Suppressor macrophage (primary cell): Measurements from ENCODE around the gene MRC1.

Experiments used
- DNase-seq, 4 experiments: peaks; one replicate each; pipeline ENCODE4 v3.0.0-alpha.2; 2020 to 2022
- total RNA-seq, 17 experiments: gene quantifications; one replicate each; lab custom pipeline; 2026; ENCODE audit warnings: mixed read lengths in 6 of 17, inconsistent platforms in 3 of 17; lab: John Stamatoyannopoulos, UW

MRC1 gene
- 202 to 873 (median 459) reads per million in 17 experiments for total RNA-seq

DNA sequence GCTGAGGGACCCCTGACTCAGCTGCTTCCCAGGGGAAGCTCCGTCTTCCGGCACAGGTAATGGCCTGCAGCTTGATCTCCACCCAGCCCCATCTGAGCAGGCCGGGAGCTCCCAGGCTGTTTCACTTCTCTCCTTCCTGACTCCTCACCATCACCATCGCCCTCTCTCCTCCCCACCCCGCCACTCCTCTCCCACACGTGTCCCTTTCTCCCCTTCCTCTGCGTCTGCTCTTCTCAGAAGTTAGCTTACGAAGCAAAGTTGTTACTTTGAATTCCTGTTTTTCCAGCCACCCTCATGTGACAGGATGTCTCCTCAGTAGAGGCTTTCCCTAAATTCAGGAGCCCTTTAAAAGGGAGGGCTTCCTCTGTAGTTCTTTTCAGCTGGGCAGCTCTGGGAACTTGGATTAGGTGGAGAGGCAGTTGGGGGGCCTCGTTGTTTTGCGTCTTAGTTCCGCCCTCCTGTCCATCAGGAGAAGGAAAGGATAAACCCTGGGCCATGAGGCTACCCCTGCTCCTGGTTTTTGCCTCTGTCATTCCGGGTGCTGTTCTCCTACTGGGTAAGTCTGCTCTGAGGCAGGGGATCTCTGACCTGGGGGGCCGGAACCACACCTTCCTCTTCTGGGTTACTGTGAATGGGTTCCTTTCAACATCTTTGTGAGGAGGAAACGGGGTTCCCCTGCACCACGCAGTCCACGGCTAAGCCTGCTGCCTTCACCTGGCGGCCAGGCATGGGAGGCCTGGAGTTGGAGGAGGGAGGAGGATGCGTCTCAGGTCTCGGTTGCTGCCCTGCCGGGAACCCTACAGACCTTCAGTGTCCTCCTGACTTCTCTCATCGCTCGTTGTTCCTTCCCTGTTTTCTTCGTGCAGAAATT lies at the start of gene MRC1:
TSS of gene MRC1 (plus strand) at position 378 of the 871 bp plus-strand sequence. CDS start at position 496, 118 bp downstream.
- peak; percentile 60 to 85 (median 78) for DNase-seq

DNA sequence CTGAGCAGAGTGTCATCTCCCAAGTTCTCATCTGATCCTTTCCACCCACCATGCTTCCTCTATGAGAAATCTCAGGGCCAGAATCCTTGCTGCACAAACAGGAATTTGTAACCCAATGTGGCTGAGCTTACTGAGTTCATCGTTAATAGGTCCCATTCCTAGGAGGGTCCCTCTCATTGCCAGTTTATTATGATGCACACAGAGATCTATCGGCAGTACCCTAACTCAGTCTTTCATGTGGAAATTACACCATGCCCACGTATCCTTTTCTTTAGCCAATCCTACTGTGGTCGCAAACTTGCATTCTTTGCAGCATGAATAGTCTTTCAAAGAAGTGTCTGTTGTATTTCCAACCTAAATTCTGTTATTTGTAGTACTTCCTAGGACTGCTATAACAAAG lies 45.0 kb upstream of the MRC1 start:
- DNase-seq: no peak

DNA sequence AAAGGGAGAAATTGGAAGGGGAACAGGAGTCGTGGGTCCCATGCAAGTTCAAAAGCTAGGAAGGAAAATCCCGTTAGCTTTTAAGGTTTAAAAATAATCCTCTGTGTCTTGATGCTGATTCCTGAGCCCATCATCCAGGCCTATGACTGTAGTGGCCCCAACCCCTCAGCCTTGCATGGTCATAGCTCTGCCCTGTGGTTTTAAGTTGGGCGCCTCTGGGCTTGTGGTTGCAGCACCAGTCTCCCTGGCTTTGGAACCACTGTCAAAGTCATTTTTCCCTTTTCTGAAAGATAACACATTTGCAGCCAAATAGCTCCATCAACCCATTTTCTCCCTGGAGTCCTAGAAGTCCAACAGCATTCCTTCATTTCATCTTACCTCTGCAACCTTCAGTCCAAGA lies 43.5 kb upstream of the MRC1 start:
- DNase-seq: no peak

DNA sequence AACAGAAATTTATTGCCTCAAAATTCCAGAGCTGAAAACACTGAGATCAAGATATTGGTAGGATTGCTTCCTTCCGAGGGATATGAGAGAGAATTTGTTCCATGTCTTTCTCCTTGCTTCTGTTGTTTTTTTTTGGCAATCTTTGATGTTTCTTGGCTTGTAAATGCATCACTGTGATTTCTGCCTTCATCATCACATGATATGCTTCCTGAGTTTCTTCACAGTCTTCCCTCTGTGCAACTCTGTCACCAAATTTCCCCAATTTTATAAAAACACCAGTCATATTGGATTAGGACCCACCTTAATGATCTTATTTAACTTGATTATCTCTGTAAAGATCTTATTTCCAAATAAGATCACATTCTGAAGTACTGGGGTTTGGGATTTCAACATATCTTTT lies 42.4 kb upstream of the MRC1 start:
- DNase-seq: peak in 3 of 4 experiments; percentile 12 to 60 (median 54)

DNA sequence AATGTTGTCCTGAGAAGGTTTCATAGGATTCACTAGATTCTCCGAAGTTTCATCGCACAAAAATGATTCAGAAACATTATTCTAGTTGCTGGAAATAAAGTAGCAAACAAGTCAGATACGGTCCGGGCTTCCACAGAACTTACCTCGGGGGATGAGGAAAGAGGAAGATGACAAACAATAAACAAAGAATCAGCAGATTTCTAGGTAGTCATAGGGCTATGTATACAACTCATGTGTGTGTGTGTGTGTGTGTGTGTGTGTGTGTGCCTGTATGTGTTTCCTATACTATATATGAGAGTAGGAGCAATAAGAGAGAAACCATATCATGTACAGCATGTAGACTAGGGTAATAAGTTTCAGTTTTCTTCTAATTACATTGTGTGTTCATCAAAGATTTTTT lies 40.7 kb upstream of the MRC1 start:
- DNase-seq: peak; percentile 67 to 86 (median 80)

DNA sequence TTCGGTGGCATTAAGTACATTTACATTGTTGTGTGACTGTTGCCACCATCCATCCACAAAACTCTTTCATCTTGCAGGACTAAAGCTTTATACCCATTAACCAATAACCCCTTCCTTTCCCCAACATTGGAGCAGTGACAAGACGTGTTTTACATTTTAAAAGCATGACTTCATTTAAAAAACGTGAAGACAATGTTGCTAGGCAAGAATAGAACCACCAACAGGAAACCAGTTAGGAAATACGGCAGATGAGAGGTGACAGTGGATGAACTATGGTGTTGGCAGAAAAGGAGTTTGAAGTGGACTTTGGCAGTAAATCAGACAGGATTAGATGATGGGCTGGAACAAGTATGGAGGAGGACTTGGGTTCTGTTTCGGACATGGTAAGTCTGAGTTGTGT lies 40.2 kb upstream of the MRC1 start:
- peak in 1 of 4 experiments; percentile 34 for DNase-seq

GRCh38 chr10:17771017-17771416 lies 38.1 kb upstream of the MRC1 start:
- peak; percentile 67 to 91 (median 80) for DNase-seq

DNA sequence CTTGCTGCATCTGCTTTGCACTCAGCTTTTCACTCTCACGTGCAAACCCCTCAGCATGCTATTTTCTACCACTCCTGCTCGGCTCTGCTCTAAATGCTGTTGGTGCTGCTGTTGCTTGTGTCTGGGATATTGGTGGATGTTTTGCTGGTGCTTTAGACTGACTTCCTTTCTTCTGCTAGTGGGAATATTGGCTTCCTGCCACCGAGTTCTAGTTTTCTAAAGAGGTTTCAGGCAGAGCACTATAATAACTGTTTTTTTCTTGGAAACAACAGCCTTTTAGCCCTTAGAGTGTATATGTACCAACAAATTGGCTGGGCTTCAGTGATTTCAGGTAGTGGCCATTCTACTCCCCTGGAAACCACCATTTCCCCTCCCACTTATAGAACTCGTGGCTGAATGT lies 29.4 kb upstream of the MRC1 start:
- peak; percentile 22 to 69 (median 37) for DNase-seq

GRCh38 chr10:17780727-17781126 lies 28.4 kb upstream of the MRC1 start:
- DNase-seq: no peak

- DNase-seq: no peak
Observed at GRCh38 chr10:17781856-17782255, 27.3 kb upstream of the MRC1 start.

GRCh38 chr10:17782921-17783665 lies 26.1 kb upstream of the MRC1 start:
- peak in 1 of 4 experiments; percentile 7 for DNase-seq

GRCh38 chr10:17783751-17784150 lies 25.4 kb upstream of the MRC1 start:
- peak in 1 of 4 experiments; percentile 33 for DNase-seq

DNA sequence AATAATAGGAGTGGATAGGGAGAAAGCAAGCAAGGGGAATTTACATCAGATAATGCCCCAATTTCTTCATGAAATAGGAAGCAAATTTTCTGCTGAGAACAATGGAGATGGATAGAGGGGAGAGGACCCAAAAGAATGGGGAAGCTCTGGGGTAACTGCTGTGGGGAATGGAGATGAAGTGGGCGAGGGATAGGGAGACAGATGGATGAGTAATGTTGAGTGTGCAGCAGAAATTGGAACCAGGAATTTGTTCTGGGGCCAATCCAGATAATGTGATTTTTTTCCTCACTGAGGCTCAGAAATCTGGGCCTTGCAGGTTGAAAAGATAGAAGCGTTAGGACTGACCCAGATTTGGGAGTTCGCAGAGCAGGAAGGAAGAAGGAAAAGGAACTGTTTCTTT lies 24.5 kb upstream of the MRC1 start:
- peak; percentile 43 to 78 (median 64) for DNase-seq

DNA sequence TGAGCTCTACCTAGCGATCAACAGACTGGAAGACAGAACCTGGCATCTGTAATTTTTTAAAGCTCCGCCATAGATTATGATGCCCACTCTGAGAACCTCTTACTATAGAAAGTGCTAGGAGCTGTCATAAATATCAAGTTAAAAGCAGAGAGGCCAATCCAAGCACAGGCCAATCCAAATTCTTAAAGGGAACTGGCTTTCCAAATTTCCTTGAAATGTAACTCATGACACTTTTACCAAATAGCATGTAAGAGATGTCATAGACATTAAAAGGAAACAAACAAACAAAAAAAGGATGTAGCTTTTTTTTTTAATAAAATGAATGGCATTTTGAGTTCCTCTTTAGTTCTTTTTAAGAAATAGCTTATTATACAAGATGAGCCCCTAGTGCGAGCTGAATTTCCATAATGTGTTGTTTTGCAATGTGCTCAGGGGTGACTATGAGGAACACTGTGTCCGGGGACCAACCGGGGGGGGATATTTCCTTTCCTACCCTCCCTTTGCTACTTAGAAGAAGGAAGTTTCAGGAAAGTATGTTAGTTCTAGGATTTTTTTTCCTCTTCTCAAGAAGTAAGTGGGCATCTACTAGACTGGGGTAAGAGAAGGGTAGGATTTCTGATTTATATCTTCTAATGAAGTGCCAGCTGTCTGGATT lies 23.7 kb upstream of the MRC1 start:
- peak; percentile 82 to 97 (median 92) for DNase-seq

DNA sequence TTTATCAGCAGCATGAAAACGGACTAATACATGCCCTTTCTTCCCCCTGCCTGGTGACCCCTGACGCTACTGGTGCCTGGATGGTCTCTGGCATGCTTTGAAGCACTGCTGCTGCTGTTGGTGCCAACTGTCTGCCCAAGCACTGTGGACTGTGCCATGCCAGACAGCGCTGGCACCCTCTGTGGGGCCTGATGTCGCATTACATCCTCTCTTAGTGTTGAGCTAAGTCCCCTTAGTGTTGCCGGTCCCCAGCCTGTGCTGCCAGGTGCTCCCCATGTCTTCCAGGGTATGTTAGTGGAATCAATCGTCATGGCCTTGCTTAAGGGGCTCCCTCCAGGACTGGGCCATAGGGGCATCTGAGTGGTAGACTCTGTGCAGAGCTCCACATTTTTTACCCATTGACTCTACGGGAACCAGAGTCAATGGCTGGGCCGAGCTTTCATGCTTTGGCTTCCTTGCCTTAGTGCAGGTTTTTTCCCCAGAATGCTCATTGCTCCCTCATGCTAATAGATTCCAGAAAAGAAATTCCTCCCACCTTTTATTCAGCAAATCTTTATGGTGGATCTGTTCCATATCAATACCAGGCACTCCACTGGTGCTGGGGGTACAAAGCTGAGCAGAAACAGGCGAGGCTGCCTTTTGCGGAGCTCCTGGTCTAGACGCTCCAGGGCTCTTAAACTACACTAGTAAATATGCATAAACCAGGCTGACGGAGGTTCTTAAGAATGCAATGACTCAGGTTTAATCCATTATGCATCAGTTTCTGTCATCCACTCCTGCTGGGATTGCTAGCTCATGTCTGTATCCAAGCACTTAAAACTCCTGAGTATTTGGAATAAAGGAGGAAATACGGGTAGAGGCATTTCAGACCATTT lies 21.8 kb upstream of the MRC1 start:
- DNase-seq: no peak

GRCh38 chr10:17788646-17789045 lies 20.5 kb upstream of the MRC1 start:
- no peak for DNase-seq

DNA sequence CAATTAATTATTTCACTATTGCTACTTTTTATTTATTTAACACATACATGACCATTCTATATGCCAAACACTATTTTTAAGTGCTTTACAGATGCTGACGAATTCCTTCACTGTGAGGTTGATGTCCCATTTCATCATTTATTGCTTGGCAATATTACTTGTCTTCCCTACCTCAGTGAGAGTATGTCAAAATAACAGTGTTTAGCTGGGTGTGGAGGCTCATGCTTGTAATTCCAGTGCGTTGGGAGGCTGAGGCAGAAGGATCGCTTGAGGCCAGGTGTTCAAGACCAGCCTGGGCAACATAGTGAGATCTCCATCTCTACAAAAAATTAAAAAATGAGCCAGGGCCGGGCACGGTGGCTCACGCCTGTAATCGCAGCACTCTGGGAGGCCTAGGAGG lies 19.8 kb upstream of the MRC1 start:
- DNase-seq: no peak

- DNase-seq: peak; percentile 32 to 68 (median 59)
Observed at GRCh38 chr10:17790651-17791050, 18.5 kb upstream of the MRC1 start.

GRCh38 chr10:17792991-17793390 lies 16.2 kb upstream of the MRC1 start:
- DNase-seq: no peak

- no peak for DNase-seq
Observed at GRCh38 chr10:17793823-17794644, 15.1 kb upstream of the MRC1 start.

DNA sequence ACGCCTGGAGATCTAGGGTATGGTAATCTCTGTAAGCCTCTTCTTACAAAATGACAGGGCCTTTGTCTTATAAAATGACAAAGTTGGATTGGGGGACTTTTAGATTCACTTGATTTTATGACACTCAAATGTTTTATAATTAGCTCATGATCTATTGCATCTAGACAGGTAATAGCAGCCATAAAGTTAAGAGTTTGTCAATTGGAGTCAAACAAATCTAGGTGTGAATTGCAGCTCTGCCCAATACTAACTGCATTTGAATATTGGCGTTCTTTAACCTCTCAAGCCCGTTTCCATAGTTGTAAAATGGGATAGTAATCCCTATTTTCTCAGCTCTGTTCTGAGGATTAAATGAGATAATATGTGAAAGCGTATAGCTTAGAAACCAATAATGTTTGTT lies 14.1 kb upstream of the MRC1 start:
- DNase-seq: no peak
